Measurements from ENCODE around the gene ADGRF1. TPM values are rescaled to one million over a fixed set of nuclear protein-coding genes. Genes with fewer than 3 reads are reported as not detected.

The ADGRF1 gene
- total RNA-seq, 1 donor from 2014 or later, result not detected

GRCh38 chr6:47041741-47042140, 391 bp downstream of the ADGRF1 start:
- peaks cover 13% of the 10 kb centered on the region for H3K27me3 Mint-ChIP-seq (ENCODE audit: low read depth)
- no peak for DNase-seq (ENCODE audit: low spot score)
- TF ChIP-seq, protein P1, sequence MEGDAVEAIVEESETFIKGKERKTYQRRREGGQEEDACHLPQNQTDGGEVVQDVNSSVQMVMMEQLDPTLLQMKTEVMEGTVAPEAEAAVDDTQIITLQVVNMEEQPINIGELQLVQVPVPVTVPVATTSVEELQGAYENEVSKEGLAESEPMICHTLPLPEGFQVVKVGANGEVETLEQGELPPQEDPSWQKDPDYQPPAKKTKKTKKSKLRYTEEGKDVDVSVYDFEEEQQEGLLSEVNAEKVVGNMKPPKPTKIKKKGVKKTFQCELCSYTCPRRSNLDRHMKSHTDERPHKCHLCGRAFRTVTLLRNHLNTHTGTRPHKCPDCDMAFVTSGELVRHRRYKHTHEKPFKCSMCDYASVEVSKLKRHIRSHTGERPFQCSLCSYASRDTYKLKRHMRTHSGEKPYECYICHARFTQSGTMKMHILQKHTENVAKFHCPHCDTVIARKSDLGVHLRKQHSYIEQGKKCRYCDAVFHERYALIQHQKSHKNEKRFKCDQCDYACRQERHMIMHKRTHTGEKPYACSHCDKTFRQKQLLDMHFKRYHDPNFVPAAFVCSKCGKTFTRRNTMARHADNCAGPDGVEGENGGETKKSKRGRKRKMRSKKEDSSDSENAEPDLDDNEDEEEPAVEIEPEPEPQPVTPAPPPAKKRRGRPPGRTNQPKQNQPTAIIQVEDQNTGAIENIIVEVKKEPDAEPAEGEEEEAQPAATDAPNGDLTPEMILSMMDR (IDR thresholded peaks at IDR 0.05), result no peak
- no peaks in the 10 kb centered on the region for H3K9me3 Mint-ChIP-seq (ENCODE audit: low read depth)
- no peak overlapping the region for H3K4me3 Mint-ChIP-seq (ENCODE audit: unreplicated experiment)
- no peaks in the 10 kb centered on the region for H3K36me3 Mint-ChIP-seq (ENCODE audit: low read depth)
- no peak overlapping the region for H3K27ac Mint-ChIP-seq (ENCODE audit: unreplicated experiment)
- peaks cover 4% of the 10 kb centered on the region for H3K4me1 Mint-ChIP-seq (ENCODE audit: low read depth)

DNA sequence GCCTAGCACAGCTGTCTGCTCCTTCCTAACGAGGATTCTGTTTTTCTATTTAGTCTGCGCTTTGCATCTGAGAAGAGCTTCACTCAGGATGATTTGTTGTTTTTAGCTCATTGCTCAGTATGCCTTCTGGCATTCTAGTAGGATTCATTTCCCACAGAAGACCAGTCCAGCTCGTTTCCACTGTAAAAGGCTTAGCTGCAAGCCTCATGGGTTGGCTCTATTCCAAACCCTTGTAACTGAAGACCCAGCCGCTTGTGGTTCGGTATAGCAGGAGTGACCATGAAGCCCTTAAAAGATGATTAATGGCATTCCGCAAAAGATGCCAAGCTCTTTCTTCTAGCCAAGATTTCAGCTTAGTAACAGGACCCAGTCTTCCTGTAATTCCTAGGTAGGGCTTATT, 7.2 kb downstream of the ADGRF1 start:
- H3K27me3 Mint-ChIP-seq (ENCODE audit: low read depth), result peaks cover 17% of the 10 kb centered on the region
- H3K4me3 Mint-ChIP-seq (ENCODE audit: unreplicated experiment), result no peak overlapping the region

DNA sequence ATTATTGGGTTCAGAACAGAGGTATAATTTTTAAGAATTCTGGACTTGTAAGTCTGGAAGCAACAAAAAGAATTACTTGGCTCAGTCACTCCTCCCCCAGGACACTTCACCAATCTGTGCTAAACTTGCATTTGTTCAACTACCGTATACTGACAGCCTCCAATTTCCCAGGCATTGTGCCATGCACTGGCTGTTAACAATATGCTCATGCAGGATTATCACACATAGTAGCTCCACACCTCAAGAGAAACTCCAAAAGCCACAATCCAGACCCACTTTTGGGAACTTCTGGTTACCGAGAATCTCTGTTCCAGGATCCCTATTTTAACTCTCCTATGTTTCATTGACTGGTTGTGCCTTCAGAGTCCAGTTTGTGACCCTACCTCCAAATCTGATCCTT, 7.7 kb downstream of the ADGRF1 start:
- Mint-ChIP-seq H3K27me3 (ENCODE audit: low read depth) (peaks cover 17% of the 10 kb centered on the region), H3K4me3 (ENCODE audit: unreplicated experiment) (no peak overlapping the region), H3K9me3 (ENCODE audit: low read depth) (no peaks in the 10 kb centered on the region), H3K36me3 (ENCODE audit: low read depth) (no peaks in the 10 kb centered on the region), H3K4me1 (ENCODE audit: low read depth) (peaks cover 24% of the 10 kb centered on the region), H3K27ac (ENCODE audit: unreplicated experiment) (peak overlapping the region; percentile 34)
- TF ChIP-seq, protein P1 (IDR thresholded peaks at IDR 0.05), result no peak
- no peak for DNase-seq (ENCODE audit: low spot score)

More for the DNA sequence above, 7.2 kb downstream of the ADGRF1 start:
- no peaks in the 10 kb centered on the region for H3K9me3 Mint-ChIP-seq (ENCODE audit: low read depth)
- no peaks in the 10 kb centered on the region for H3K36me3 Mint-ChIP-seq (ENCODE audit: low read depth)
- no peak for DNase-seq (ENCODE audit: low spot score)
- peaks cover 24% of the 10 kb centered on the region for H3K4me1 Mint-ChIP-seq (ENCODE audit: low read depth)
- TF ChIP-seq, protein P1 (IDR thresholded peaks at IDR 0.05), result no peak
- peak overlapping the region; percentile 34 for H3K27ac Mint-ChIP-seq (ENCODE audit: unreplicated experiment)

DNA sequence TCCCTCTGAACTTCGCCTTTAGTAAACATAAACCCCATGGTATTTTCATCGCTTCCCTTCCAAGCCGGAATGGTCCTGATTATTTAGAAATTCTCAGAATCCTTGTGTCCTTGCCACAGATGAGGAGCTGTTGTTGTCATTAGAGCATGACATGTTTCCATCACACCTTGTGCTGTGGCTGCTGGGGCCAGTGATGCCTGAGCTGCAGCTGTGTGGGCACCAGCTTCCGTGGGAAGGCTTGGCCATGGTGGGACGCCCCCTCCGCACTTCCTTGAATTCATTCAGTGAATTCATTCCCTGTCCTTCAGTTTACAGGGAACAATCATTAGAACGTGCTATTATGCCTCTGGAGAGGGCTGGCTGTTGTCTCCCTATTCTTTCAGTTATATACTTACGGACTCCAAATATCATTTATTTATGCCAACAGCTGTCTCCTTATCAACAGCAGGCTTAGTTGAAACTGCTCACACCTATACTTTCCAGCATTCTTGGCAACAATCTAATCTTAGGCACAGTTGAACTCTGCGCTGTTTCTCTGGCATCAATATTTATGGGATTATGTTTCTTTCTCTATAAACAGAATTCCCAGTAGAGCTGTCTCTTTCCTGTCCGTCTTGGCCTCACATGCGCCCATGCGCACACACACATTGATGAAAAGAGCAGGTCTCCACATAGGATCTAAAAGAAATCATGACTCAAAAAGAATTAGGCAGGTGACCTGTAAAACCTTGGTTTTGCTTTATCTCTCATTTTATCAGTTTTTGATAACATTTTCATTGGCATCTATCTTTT, 9.0 kb downstream of the ADGRF1 start:
- no peak for DNase-seq (ENCODE audit: low spot score)
- TF ChIP-seq, protein P1 (IDR thresholded peaks at IDR 0.05), result no peak
- no peak overlapping the region for H3K27ac Mint-ChIP-seq (ENCODE audit: unreplicated experiment)
- no peaks in the 10 kb centered on the region for H3K36me3 Mint-ChIP-seq (ENCODE audit: low read depth)
- peaks cover 24% of the 10 kb centered on the region for H3K4me1 Mint-ChIP-seq (ENCODE audit: low read depth)
- H3K9me3 Mint-ChIP-seq (ENCODE audit: low read depth), result no peaks in the 10 kb centered on the region
- H3K27me3 Mint-ChIP-seq (ENCODE audit: low read depth), result peaks cover 13% of the 10 kb centered on the region
- H3K4me3 Mint-ChIP-seq (ENCODE audit: unreplicated experiment), result no peak overlapping the region

DNA sequence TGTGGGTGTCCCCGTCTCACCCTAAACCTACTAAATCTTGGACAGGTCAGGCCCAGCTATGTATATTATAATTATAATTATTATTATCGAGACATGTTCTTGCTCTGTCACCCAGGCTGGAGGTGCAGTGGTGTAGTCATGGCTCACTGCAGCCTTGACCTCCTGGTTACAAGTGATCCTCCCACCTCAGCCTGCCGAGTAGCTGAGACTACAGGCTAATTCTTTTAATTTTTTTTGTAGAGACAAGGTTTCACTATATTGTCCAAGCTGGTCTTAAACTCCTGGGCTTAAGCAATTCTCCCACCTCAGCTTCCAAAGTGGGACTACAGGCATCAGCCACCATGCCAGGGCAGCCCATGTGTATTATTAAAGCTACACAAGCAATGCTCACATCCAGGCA, 10.5 kb downstream of the ADGRF1 start:
- H3K4me3 Mint-ChIP-seq (ENCODE audit: unreplicated experiment), result no peak overlapping the region
- no peak overlapping the region for H3K27ac Mint-ChIP-seq (ENCODE audit: unreplicated experiment)
- no peaks in the 10 kb centered on the region for H3K9me3 Mint-ChIP-seq (ENCODE audit: low read depth)
- DNase-seq (ENCODE audit: low spot score), result no peak
- TF ChIP-seq, protein P1 (IDR thresholded peaks at IDR 0.05), result no peak
- peaks cover 8% of the 10 kb centered on the region for H3K27me3 Mint-ChIP-seq (ENCODE audit: low read depth)
- H3K36me3 Mint-ChIP-seq (ENCODE audit: low read depth), result no peaks in the 10 kb centered on the region
- peaks cover 24% of the 10 kb centered on the region for H3K4me1 Mint-ChIP-seq (ENCODE audit: low read depth)
